ENCODE data around the gene CCDC183. TPM values are rescaled to one million over a fixed set of nuclear protein-coding genes. Genes with fewer than 3 reads are reported as not detected.

CCDC183 gene
- total RNA-seq, 1 donor = 0.43 TPM

DNA sequence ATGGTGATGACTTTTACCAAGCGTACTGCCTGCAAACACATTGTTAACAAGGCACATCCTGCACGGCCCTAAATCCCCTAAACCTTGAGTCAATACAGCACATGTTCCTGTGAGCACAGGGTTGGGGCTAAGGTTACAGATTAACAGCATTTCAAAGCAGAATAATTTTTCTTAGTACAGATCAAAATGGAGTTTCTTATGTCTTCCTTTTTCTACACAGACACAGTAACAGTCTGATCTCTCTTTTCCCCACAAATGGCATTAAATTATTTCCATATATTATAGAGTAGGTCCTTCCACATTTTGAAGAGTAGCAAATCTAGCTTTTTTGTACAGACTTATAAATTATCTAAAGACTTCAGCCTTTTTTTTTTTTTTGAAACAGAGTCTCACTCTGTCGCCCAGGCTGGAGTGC is 6.6 kb upstream of the CCDC183 start:
- TF ChIP-seq CTCF (IDR thresholded peaks at IDR 0.05; ENCODE audit: insufficient read depth, low read depth, low read length) = no peak
- no peak for DNase-seq (ENCODE audit: low read depth)
- H3K4me3 ChIP-seq (ENCODE audit: low read depth, low read length) = no peak overlapping the region

DNA sequence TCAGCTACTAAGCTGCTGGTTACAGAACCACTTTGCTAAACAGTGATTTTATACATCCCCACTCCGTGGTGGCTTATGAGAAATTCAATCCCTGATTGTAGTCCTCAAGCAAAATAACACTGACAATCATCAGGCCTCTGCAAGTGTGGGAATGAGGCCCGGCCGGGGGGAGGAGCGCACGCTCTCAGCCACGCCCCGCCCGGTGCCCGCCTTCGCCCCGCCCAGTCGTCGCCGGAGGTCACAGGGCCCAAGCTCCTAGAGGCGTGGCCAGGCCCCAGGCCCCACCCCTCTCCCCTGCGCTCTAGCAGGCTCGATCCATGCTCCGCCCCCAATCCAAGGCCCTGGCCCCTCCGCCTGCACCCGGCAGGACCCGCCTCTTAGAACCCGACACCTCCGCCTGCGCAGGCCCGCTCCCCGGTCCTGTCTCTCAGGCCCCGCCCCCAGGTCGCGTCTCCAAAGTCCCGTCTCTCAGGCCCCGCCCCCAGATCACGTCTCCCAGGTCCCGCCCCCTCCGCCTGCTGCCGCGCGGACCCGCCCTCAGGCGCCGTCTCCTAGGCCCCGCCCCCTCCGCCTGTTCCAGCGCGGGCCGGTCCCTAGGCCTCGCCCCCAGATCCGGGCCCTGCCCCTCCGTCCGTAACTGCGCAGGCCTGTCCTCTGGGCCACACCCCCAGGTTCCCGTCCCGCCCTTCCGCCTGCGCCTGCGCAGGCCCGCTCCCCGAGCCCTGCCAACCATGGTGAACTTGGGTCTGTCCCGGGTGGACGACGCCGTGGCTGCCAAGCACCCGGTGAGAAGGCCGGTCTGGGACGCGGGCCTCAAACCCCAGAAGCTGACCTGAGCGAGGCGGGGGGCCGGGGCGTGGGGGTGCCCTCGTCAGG is 5.3 kb upstream of the CCDC183 start, which contains the start of gene TMEM141:
TSS of gene TMEM141 (plus strand) at position 705 of the 876 bp plus-strand sequence. CDS start at position 732, 27 bp downstream.
- no peak for TF ChIP-seq CTCF (IDR thresholded peaks at IDR 0.05; ENCODE audit: insufficient read depth, low read depth, low read length)
- DNase-seq (ENCODE audit: low read depth) = peak; percentile 100
- peak within 1 kb of the TSS; percentile 96 for H3K4me3 ChIP-seq (ENCODE audit: low read depth, low read length)

DNA sequence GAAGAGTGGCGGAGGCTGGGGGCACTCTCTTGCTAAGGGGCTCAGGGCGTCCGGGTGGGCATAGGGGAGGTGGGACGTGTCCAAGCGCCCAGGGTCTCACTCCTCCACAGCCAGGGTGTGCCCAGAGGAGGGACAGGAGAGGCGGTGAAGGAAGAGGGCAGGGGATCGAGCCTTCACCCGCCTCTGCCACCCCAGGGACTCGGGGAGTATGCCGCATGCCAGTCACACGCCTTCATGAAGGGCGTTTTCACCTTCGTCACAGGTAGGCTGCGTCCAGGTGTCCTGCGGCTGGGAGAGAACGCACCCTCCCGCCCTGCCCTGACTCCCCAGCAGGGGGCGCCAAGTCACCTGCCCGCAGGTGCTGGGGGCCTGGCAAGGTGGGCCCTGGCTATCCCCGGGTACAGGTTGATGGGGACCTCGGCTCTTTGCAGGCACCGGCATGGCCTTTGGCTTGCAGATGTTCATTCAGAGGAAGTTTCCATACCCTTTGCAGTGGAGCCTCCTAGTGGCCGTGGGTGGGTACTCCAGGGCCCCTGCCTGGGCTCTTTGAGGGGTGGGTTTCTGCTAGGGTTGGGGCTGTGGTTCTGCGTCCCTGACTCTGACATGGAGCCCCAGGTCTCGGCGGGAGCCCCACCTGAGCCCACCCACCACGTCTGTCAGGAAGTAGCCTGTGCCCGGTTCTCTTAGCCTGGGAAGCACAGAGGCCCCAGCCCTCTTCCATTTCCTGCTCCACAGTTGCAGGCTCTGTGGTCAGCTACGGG is 4.4 kb upstream of the CCDC183 start:
- DNase-seq (ENCODE audit: low read depth) = peak; percentile 57
- H3K4me3 ChIP-seq (ENCODE audit: low read depth, low read length) = peak overlapping the region; percentile 96
- TF ChIP-seq CTCF (IDR thresholded peaks at IDR 0.05; ENCODE audit: insufficient read depth, low read depth, low read length) = peak; percentile 95

DNA sequence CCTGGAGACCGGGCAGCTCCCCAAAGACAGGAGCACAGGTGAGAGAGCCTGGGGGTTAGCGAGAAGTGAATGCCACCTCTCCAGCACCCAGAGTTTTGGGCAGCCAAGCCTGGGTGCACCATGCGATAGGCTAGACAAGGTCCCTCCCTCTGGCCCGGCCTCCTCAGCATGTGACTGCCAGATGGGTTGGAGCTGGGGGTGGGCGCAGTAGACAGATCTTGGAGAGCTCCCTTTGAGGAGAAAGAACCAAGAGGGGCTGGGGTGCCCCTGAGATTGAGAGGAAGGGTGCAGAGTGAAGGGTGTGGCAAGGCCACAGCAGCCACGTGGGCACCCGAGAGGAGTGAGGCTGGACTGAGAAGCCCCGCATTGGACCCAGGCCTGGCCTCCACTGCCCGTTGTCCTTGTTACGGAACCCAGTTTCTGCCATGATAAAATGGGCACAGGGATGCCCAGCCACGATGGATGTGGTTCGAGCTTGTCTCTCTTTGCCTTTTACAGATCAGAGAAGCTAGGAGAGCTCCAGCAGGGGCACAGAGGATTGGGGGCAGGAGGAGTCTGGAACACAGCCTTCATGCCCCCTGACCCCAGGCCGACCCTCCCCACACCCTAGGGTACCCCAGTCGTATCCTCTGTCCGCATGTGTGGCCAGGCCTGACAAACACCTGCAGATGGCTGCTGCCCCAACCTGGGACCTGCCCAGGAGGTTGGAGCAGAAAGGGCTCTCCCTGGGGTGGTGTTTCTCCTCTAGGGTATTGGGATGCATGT is 3.6 kb upstream of the CCDC183 start:
- no peak for DNase-seq (ENCODE audit: low read depth)
- no peak for TF ChIP-seq CTCF (IDR thresholded peaks at IDR 0.05; ENCODE audit: insufficient read depth, low read depth, low read length)
- H3K4me3 ChIP-seq (ENCODE audit: low read depth, low read length) = peak overlapping the region; percentile 96

- no peak for TF ChIP-seq CTCF (IDR thresholded peaks at IDR 0.05; ENCODE audit: insufficient read depth, low read depth, low read length)
- no peak for DNase-seq (ENCODE audit: low read depth)
- H3K4me3 ChIP-seq (ENCODE audit: low read depth, low read length) = no peak overlapping the region
Measured at GRCh38 chr9:136793086-136793946, 2.8 kb upstream of the CCDC183 start.
